ENCODE results near the gene CCDC117. TPM values are rescaled to one million over a fixed set of nuclear protein-coding genes. Genes with fewer than 3 reads are reported as not detected.

CCDC117 gene, protein sequence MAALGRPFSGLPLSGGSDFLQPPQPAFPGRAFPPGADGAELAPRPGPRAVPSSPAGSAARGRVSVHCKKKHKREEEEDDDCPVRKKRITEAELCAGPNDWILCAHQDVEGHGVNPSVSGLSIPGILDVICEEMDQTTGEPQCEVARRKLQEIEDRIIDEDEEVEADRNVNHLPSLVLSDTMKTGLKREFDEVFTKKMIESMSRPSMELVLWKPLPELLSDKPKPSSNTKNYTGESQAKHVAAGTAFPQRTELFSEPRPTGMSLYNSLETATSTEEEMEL
- 10 to 100 TPM; 21.2 to 24.9 TPM for total RNA-seq

DNA sequence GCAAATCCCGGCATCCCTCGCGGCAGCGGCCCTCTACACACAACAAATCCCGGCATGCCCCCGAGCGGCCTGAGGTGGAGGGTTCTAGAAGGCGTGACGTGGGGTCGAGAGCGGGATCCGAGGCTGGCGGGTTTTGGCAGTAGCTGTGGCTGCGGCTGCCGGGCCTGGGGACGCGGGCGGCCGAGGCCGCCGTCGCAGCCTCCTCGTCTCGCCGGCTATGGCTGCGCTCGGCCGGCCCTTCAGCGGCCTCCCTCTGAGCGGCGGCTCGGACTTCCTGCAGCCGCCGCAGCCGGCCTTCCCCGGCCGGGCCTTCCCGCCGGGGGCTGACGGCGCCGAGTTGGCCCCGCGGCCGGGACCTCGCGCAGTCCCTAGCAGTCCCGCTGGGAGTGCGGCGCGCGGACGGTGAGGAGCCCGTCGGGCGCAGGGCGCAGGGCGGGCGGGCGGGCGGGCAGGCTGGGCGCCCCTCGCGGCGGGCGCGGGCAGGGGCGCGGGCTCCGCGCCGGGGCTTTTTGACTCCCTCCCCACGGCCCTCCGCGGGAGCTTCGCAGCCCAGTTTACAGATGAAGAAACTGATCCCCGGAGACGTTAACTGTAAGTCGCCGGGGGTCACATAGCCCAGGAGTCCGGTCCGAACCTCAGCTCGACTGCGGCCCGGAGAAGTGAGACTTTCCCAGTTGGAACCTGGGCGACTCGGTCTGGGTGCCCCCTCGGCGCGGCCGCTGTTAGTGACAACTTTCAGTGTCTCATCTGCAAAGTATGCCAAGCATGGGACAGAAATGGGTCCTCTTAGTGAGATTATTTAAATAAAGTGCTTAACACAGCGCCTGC lies at the start of gene CCDC117:
TSS of gene CCDC117 (plus strand) at position 63 of the 828 bp plus-strand sequence. CDS start at position 218, 155 bp downstream.
- no peaks in the 10 kb centered on the region for H3K27me3 ChIP-seq
- DNase-seq, result peak; percentile 98
- H3K27ac ChIP-seq, result peak within 1 kb of the TSS; percentile 94
- peak within 1 kb of the TSS; percentile 54 for H3K4me3 ChIP-seq
- H3K9me3 ChIP-seq, result no peaks in the 10 kb centered on the region
- H3K36me3 ChIP-seq, result no peaks in the 10 kb centered on the region
- H3K9ac ChIP-seq (ENCODE audit: low read depth in 2 of 2, low read length in 2 of 2), result peak within 1 kb of the TSS; percentile 90 to 98
- H3K4me1 ChIP-seq, result no peaks in the 10 kb centered on the region
- no peak for TF ChIP-seq CTCF (IDR thresholded peaks at IDR 0.05)
- intact Hi-C loops (cut with DNase I), result no loop called here

GRCh38 chr22:28728002-28728401 lies 44.5 kb upstream of the CCDC117 start:
- TF ChIP-seq CTCF (IDR thresholded peaks at IDR 0.05), result no peak
- Histone ChIP-seq H3K4me3 (no peak overlapping the region), H3K4me1 (no peaks in the 10 kb centered on the region), H3K27me3 (no peaks in the 10 kb centered on the region), H3K36me3 (no peaks in the 10 kb centered on the region), H3K9ac (ENCODE audit: low read depth in 2 of 2, low read length in 2 of 2) (no peak overlapping the region), H3K9me3 (no peaks in the 10 kb centered on the region), H3K27ac (no peak overlapping the region)
- intact Hi-C loops (cut with DNase I), result no loop called here
- no peak for DNase-seq

GRCh38 chr22:28728621-28729313 lies 43.7 kb upstream of the CCDC117 start:
- H3K27ac ChIP-seq, result no peak overlapping the region
- intact Hi-C loops (cut with DNase I), result no loop called here
- H3K9me3 ChIP-seq, result no peaks in the 10 kb centered on the region
- H3K4me1 ChIP-seq, result no peaks in the 10 kb centered on the region
- H3K4me3 ChIP-seq, result no peak overlapping the region
- DNase-seq, result no peak
- no peak for TF ChIP-seq CTCF (IDR thresholded peaks at IDR 0.05)
- no peak overlapping the region for H3K9ac ChIP-seq (ENCODE audit: low read depth in 2 of 2, low read length in 2 of 2)
- no peaks in the 10 kb centered on the region for H3K36me3 ChIP-seq
- no peaks in the 10 kb centered on the region for H3K27me3 ChIP-seq

- Histone ChIP-seq H3K4me3 (no peak overlapping the region), H3K4me1 (no peaks in the 10 kb centered on the region), H3K36me3 (no peaks in the 10 kb centered on the region), H3K9ac (ENCODE audit: low read depth in 2 of 2, low read length in 2 of 2) (no peak overlapping the region), H3K27me3 (no peaks in the 10 kb centered on the region), H3K27ac (no peak overlapping the region), H3K9me3 (no peaks in the 10 kb centered on the region)
- no peak for DNase-seq
- TF ChIP-seq CTCF (IDR thresholded peaks at IDR 0.05), result no peak
- intact Hi-C loops (cut with DNase I), result no loop called here
These were observed 42.3 kb upstream of the CCDC117 start for GRCh38 chr22:28730179-28730578.

DNA sequence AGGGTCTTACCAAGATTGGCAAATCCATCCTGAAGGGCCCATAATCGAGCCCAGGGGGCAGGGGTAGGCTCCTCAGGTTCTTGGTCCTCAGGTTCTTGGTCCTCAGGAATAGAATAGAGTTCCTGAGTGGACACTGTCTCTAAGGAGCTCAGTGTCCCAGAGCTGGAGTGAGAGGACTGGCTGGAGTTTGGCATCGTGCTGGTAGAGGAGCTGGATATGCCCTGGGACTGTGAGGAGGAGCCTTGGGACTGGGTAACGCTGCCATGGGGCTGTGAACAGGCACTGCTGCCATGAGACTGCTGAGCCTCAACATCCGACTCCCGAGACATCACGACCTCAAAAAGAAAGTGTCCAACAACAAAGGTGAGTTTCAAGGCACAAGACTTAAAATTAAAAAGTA lies 38.1 kb upstream of the CCDC117 start:
- Histone ChIP-seq H3K27me3 (no peaks in the 10 kb centered on the region), H3K36me3 (no peaks in the 10 kb centered on the region), H3K27ac (no peak overlapping the region), H3K9me3 (no peaks in the 10 kb centered on the region), H3K4me1 (no peaks in the 10 kb centered on the region), H3K4me3 (no peak overlapping the region), H3K9ac (ENCODE audit: low read depth in 2 of 2, low read length in 2 of 2) (no peak overlapping the region)
- TF ChIP-seq CTCF (IDR thresholded peaks at IDR 0.05), result no peak
- intact Hi-C loops (cut with DNase I), result no loop called here
- no peak for DNase-seq

All from colonic mucosa (tissue), 4 donors.